HUES48 (cell line): Measurements from ENCODE around the gene DPH5.

Experiments used
- H3K27ac ChIP-seq: one replicate; pipeline ENCODE4 v1.7.0; 2013; ENCODE audit warnings: low read depth, low read length, inconsistent platforms
- H3K27me3 ChIP-seq: 2 replicates; pipeline ENCODE4 v1.6.1; 2013; ENCODE audit warnings: mild to moderate bottlenecking, low read length; ENCODE audit not compliant: control insufficient read depth, insufficient read depth
- H3K36me3 ChIP-seq: 2 replicates; pipeline ENCODE4 v1.6.1; 2013; ENCODE audit warnings: low read length; ENCODE audit not compliant: control insufficient read depth, insufficient read depth
- H3K4me1 ChIP-seq: 2 replicates; pipeline ENCODE4 v1.6.1; 2013; ENCODE audit warnings: mild to moderate bottlenecking, low read length; ENCODE audit not compliant: control insufficient read depth, insufficient read depth
- H3K4me3 ChIP-seq: 2 replicates; pipeline ENCODE4 v1.5.1; 2013; ENCODE audit warnings: mild to moderate bottlenecking, low read depth, low read length
- H3K9ac ChIP-seq: 2 replicates; pipeline ENCODE4 v1.6.1; 2013; ENCODE audit warnings: mild to moderate bottlenecking, low read depth, low read length, moderate library complexity
- H3K9me3 ChIP-seq: 2 replicates; pipeline ENCODE4 v1.6.1; 2013; ENCODE audit warnings: low read length; ENCODE audit not compliant: control insufficient read depth, insufficient read depth

The DPH5 gene

GRCh38 chr1:101030881-101031280 lies 5.3 kb upstream of the DPH5 start:
- H3K9me3 ChIP-seq = no peaks in the 10 kb centered on the region
- no peak overlapping the region for H3K9ac ChIP-seq
- H3K36me3 ChIP-seq = peaks cover 6% of the 10 kb centered on the region
- H3K27ac ChIP-seq = no peak overlapping the region
- peaks cover 12% of the 10 kb centered on the region for H3K4me1 ChIP-seq
- no peaks in the 10 kb centered on the region for H3K27me3 ChIP-seq
- H3K4me3 ChIP-seq = no peak overlapping the region

DNA sequence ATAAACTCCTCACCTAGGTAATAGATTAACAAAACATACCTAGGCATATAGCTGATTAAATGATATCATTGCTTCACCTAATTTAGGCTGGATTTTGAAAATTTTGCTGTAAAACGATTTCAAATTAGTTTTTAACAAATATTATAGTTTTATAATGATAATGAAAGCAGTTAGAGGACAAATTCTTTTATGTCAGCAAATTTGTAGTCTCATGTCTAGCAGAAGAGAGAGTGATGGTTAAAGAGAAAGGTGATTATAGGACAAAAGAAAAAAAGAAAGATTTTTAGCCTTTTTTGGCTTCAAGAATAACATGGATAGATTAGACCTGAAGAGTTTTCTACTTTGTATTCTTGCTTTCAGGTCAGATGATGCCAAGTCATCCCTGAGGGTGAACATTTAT lies 3.6 kb upstream of the DPH5 start:
- Histone ChIP-seq H3K4me1 (peaks cover 19% of the 10 kb centered on the region), H3K27ac (no peak overlapping the region), H3K36me3 (peaks cover 6% of the 10 kb centered on the region), H3K27me3 (no peaks in the 10 kb centered on the region), H3K9ac (no peak overlapping the region), H3K9me3 (no peaks in the 10 kb centered on the region), H3K4me3 (no peak overlapping the region)

- Histone ChIP-seq H3K4me3 (no peak overlapping the region), H3K27me3 (no peaks in the 10 kb centered on the region), H3K36me3 (peaks cover 11% of the 10 kb centered on the region), H3K9ac (no peak overlapping the region), H3K9me3 (no peaks in the 10 kb centered on the region), H3K4me1 (peaks cover 19% of the 10 kb centered on the region), H3K27ac (no peak overlapping the region)
Measured at GRCh38 chr1:101028466-101028865, 2.9 kb upstream of the DPH5 start.

GRCh38 chr1:101027194-101027772 lies 1.7 kb upstream of the DPH5 start:
- no peak overlapping the region for H3K9ac ChIP-seq
- H3K36me3 ChIP-seq = peaks cover 20% of the 10 kb centered on the region
- H3K27me3 ChIP-seq = no peaks in the 10 kb centered on the region
- peaks cover 26% of the 10 kb centered on the region for H3K4me1 ChIP-seq
- H3K4me3 ChIP-seq = peak overlapping the region; percentile 76
- no peak overlapping the region for H3K27ac ChIP-seq
- H3K9me3 ChIP-seq = no peaks in the 10 kb centered on the region

DNA sequence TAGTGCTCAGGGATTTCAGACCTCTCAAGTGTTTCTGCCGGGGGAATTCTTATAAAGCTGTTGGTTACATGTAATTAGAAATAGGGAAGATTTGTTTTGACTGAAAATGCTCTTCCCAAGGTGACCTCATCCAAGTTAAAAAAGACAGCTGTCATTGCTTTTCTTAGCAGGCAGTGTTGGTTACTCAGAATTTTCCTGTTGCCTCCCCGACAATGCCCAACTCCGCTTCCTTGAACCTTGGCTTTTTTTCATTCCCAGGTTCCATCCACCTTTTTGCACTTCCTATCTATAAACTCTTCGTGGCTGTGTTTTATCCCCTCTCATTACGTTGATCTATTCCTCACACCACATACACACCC lies 825 bp upstream of the DPH5 start:
- Histone ChIP-seq H3K4me1 (peaks cover 32% of the 10 kb centered on the region), H3K36me3 (peaks cover 23% of the 10 kb centered on the region), H3K9ac (peak overlapping the region; percentile 94), H3K27ac (peak overlapping the region; percentile 87), H3K4me3 (peak overlapping the region; percentile 76), H3K9me3 (no peaks in the 10 kb centered on the region), H3K27me3 (no peaks in the 10 kb centered on the region)

DNA sequence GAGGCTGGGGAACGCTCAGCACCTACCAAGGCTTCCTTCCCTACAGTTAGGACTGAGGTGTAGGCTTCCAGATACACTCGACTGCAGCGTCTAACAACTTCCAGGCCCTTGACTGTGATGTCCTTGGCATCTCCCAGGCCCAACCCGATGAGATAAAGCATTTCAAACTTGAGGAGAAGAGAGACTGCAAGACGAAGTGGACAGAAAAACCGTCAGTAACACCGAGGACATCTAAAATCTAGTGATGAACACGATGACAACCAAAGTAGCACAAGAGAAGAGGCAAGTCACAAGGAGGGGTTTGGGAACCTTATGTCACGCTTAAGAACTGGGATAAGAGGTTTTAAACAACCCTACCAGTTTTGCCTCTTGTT lies 314 bp downstream of the DPH5 start:
- peak overlapping the region; percentile 87 for H3K27ac ChIP-seq
- peak overlapping the region; percentile 76 for H3K4me3 ChIP-seq
- H3K36me3 ChIP-seq = peaks cover 35% of the 10 kb centered on the region
- H3K4me1 ChIP-seq = peaks cover 32% of the 10 kb centered on the region
- no peaks in the 10 kb centered on the region for H3K27me3 ChIP-seq
- H3K9me3 ChIP-seq = no peaks in the 10 kb centered on the region
- peak overlapping the region; percentile 94 for H3K9ac ChIP-seq

DNA sequence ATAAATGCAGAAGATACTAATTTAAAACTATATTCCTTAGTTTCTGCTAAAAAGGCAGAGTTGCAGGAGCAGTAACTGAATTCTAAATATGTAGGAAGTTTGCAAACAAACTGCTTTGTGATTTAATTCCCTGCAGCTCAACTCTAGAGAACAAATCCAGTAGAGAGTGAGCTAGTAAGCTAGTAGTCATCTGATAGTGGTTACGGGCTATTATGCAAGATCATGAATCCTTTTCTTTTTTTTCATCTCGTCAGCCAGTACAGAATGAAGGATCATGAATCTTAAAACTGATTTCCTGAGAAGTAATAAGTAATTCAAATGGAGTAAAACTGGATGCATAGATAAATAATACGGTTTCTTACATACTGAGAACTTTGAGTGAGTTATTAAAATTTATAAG lies 3.3 kb downstream of the DPH5 start:
- H3K4me3 ChIP-seq = no peak overlapping the region; the same call in 1 of the 2 replicates
- peaks cover 49% of the 10 kb centered on the region for H3K36me3 ChIP-seq
- no peak overlapping the region for H3K27ac ChIP-seq
- H3K9ac ChIP-seq = no peak overlapping the region
- H3K27me3 ChIP-seq = no peaks in the 10 kb centered on the region
- peaks cover 34% of the 10 kb centered on the region for H3K4me1 ChIP-seq
- no peaks in the 10 kb centered on the region for H3K9me3 ChIP-seq

- Histone ChIP-seq H3K27me3 (no peaks in the 10 kb centered on the region), H3K9me3 (no peaks in the 10 kb centered on the region), H3K4me1 (peaks cover 17% of the 10 kb centered on the region), H3K4me3 (no peak overlapping the region), H3K27ac (no peak overlapping the region), H3K9ac (no peak overlapping the region), H3K36me3 (peaks cover 66% of the 10 kb centered on the region)
Measured at GRCh38 chr1:101017448-101017847, 8.1 kb downstream of the DPH5 start.

DNA sequence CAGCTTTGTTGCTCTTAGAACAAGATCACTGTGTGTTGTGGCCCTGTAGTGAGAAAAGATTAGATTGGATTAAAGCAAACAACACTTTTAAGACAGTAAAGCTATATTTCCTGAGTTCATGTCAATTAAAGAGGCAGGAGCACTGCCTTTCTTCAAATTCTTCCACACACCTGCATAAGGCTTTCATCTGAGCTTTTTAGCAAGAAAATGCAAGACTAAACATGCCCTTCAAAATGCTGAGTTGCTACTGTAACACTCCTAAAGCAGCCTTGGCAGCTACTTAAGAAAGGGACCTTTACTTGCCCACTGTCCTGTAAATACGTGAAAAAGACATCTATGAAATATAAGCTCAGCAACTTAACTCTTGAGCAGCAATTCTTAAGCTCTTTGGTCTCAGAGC lies 11.8 kb downstream of the DPH5 start:
- no peaks in the 10 kb centered on the region for H3K9me3 ChIP-seq
- no peak overlapping the region for H3K9ac ChIP-seq
- no peak overlapping the region for H3K27ac ChIP-seq
- H3K27me3 ChIP-seq = no peaks in the 10 kb centered on the region
- H3K4me3 ChIP-seq = no peak overlapping the region
- H3K4me1 ChIP-seq = peaks cover 9% of the 10 kb centered on the region
- H3K36me3 ChIP-seq = peaks cover 60% of the 10 kb centered on the region

DNA sequence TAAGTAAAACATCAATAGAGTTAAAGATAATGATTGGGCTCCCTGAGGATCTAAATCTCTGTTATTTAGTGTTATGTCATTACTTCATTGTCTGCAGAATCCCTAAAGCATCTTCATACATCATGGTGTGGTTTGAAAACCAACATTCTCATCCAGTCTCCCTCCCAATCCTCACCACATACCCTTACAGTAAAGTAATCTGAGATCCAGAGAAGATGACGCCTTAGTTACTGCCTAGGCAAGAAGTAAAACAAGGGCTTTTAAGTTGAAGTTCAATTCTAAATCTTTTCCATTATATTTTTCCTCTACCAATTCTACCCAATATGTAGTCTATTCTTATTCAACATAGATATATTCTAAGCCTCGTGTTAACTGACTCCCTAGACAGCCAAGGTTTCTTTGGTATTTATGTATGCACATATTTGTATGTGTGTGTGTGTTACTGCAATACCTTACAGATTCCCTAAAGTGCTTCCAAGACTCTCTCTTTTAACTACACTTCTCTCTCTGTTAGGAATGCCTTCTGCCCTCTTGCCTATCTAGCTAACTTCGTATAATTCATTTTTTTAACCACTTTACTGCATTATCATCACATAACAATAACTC lies 17.3 kb downstream of the DPH5 start:
- peaks cover 38% of the 10 kb centered on the region for H3K36me3 ChIP-seq
- no peaks in the 10 kb centered on the region for H3K9me3 ChIP-seq
- no peak overlapping the region for H3K9ac ChIP-seq
- H3K27me3 ChIP-seq = no peaks in the 10 kb centered on the region
- H3K4me1 ChIP-seq = peaks cover 4% of the 10 kb centered on the region
- H3K27ac ChIP-seq = no peak overlapping the region
- H3K4me3 ChIP-seq = no peak overlapping the region

GRCh38 chr1:101006553-101006952 lies 19.0 kb downstream of the DPH5 start:
- no peak overlapping the region for H3K27ac ChIP-seq
- H3K27me3 ChIP-seq = no peaks in the 10 kb centered on the region
- H3K9me3 ChIP-seq = no peaks in the 10 kb centered on the region
- no peak overlapping the region for H3K9ac ChIP-seq
- H3K36me3 ChIP-seq = peaks cover 29% of the 10 kb centered on the region
- peaks cover 6% of the 10 kb centered on the region for H3K4me1 ChIP-seq
- no peak overlapping the region for H3K4me3 ChIP-seq
